Uterus (tissue), 2 donors: ENCODE measurements around the gene RET.

Experiments used
- POLR2A ChIP-seq, 2 donors: fragments of 450-650 bp; IDR thresholded peaks; one replicate each; pipeline ENCODE4 v1.6.1; 2016; ENCODE audit warnings: antibody characterized with exemption in 2 of 2, mild to moderate bottlenecking in 1 of 2, moderate library complexity in 1 of 2
- TF ChIP-seq, protein P1 (sequence below), 4 experiments: fragments of 200-600 bp in 2 of 4; fragments of 450-650 bp in 2 of 4; sonication (generic) in 2 of 4; IDR thresholded peaks; one replicate each; pipeline ENCODE4 v1.5.1; 2016 to 2019; ENCODE audit warnings: antibody characterized with exemption in 4 of 4, mild to moderate bottlenecking in 2 of 4, moderate library complexity in 1 of 4

DNA sequence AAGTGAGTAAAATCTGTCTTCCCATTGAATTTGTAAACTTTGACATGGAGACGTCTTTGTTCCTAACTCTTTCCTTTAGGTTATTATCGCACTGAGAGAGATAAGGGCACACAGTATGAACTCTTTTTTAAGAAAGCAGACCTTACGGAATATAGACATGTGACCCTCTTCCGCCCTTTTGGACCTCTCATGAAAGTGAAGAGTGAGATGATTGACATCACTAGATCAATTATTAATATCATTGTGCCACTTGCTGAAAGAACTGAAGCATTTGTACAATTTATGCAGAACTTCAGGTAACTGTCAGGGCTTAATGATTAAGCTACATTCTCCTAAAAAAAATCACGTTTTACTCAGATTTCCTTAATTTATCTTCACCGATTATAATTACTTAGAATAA is 81.8 kb downstream of the RET start:
- TF ChIP-seq, protein P1, sequence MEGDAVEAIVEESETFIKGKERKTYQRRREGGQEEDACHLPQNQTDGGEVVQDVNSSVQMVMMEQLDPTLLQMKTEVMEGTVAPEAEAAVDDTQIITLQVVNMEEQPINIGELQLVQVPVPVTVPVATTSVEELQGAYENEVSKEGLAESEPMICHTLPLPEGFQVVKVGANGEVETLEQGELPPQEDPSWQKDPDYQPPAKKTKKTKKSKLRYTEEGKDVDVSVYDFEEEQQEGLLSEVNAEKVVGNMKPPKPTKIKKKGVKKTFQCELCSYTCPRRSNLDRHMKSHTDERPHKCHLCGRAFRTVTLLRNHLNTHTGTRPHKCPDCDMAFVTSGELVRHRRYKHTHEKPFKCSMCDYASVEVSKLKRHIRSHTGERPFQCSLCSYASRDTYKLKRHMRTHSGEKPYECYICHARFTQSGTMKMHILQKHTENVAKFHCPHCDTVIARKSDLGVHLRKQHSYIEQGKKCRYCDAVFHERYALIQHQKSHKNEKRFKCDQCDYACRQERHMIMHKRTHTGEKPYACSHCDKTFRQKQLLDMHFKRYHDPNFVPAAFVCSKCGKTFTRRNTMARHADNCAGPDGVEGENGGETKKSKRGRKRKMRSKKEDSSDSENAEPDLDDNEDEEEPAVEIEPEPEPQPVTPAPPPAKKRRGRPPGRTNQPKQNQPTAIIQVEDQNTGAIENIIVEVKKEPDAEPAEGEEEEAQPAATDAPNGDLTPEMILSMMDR (IDR thresholded peaks at IDR 0.05): no peak
- no peak for TF ChIP-seq POLR2A (IDR thresholded peaks at IDR 0.05)
